K562 (cell line): Measurements from ENCODE around the gene BBX.

ENCODE experiments used
- E2F3 ChIP-seq: fragments of 250-450 bp; sonication (Bioruptor Pico); IDR thresholded peaks from 2 replicates; pipeline ENCODE4 v1.4.0; 2020; ENCODE audit warnings: mild to moderate bottlenecking
- HDAC6 ChIP-seq: IDR thresholded peaks from 2 replicates; pipeline ENCODE4 v1.6.1; 2012; ENCODE audit warnings: low read depth, mild to moderate bottlenecking, control low read depth, inconsistent platforms, low read length, moderate library complexity
- KDM1A ChIP-seq, 2 experiments: fragments of 450-650 bp; IDR thresholded peaks; 2 replicates each; pipeline ENCODE4 v1.6.1; 2016; ENCODE audit warnings: mild to moderate bottlenecking in 2 of 2
- POLR2A ChIP-seq: fragments of 450-650 bp; conservative IDR thresholded peaks from 2 replicates; pipeline ENCODE4 v1.6.1; 2016
- SIX5 ChIP-seq, 2 experiments: IDR thresholded peaks; 2 replicates each; pipeline ENCODE4 v1.6.1; 2011; ENCODE audit warnings: low read length in 2 of 2, borderline replicate concordance in 1 of 2, low read depth in 1 of 2, mild to moderate bottlenecking in 1 of 2, moderate library complexity in 1 of 2; ENCODE audit not compliant: insufficient read depth in 1 of 2
- TF ChIP-seq, protein P1 (sequence below), 3 experiments: IDR thresholded peaks in 2 of 3; conservative IDR thresholded peaks in 1 of 3; 2 replicates each; pipeline ENCODE4 v1.5.1; 2011 to 2012; ENCODE audit warnings: low read length in 3 of 3, mild to moderate bottlenecking in 3 of 3, control low read depth in 2 of 3, improper control_type of control experiment in 1 of 3, inconsistent platforms in 1 of 3, low read depth in 1 of 3, mixed read lengths in 1 of 3, moderate library complexity in 1 of 3; ENCODE audit not compliant: insufficient read depth in 2 of 3
- TF ChIP-seq, protein P2 (sequence below): fragments of 450-650 bp; formaldehyde crosslinking; IDR thresholded peaks from 2 replicates; pipeline ENCODE4 v1.4.0; 2022; ENCODE audit warnings: missing genetic modification characterization

DNA sequence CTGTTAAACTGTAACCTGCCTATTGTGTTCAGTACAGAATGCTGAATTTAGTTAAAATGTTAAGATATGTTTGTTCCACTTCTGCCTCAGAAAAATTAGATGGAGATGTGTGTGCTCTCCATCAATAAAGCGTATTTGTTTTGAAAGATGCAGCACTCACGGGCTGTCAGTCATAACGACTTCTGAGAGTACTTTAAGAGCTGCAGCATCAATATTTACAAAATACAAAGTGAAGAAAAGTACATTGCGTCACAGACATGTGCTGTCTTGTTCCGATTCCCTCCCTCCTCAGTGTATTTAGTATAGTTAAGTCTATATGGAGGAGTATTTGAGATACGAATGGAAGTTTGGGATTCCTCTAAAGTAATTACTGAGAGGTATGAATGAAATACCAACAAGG is 166.6 kb downstream of the BBX start:
- TF ChIP-seq HDAC6 (no peak), KDM1A (IDR thresholded peaks at IDR 0.05) (no peak), E2F3 (CRISPR knock-in tag) (no peak), SIX5 (IDR thresholded peaks at IDR 0.05; ENCODE audit: borderline replicate concordance in 1 of 2, insufficient read depth in 1 of 2, low read depth in 1 of 2, low read length in 2 of 2) (no peak), POLR2A (no peak)
- TF ChIP-seq, protein P1, sequence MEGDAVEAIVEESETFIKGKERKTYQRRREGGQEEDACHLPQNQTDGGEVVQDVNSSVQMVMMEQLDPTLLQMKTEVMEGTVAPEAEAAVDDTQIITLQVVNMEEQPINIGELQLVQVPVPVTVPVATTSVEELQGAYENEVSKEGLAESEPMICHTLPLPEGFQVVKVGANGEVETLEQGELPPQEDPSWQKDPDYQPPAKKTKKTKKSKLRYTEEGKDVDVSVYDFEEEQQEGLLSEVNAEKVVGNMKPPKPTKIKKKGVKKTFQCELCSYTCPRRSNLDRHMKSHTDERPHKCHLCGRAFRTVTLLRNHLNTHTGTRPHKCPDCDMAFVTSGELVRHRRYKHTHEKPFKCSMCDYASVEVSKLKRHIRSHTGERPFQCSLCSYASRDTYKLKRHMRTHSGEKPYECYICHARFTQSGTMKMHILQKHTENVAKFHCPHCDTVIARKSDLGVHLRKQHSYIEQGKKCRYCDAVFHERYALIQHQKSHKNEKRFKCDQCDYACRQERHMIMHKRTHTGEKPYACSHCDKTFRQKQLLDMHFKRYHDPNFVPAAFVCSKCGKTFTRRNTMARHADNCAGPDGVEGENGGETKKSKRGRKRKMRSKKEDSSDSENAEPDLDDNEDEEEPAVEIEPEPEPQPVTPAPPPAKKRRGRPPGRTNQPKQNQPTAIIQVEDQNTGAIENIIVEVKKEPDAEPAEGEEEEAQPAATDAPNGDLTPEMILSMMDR (IDR thresholded peaks at IDR 0.05 in 2 of 3, conservative IDR thresholded peaks at IDR 0.05 in 1 of 3; ENCODE audit: insufficient read depth in 2 of 3, low read depth in 1 of 3, low read length in 3 of 3) = no peak
- TF ChIP-seq, protein P2, sequence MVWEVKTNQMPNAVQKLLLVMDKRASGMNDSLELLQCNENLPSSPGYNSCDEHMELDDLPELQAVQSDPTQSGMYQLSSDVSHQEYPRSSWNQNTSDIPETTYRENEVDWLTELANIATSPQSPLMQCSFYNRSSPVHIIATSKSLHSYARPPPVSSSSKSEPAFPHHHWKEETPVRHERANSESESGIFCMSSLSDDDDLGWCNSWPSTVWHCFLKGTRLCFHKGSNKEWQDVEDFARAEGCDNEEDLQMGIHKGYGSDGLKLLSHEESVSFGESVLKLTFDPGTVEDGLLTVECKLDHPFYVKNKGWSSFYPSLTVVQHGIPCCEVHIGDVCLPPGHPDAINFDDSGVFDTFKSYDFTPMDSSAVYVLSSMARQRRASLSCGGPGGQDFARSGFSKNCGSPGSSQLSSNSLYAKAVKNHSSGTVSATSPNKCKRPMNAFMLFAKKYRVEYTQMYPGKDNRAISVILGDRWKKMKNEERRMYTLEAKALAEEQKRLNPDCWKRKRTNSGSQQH = no peak
